Heart left ventricle (tissue), 13 donors: ENCODE measurements around the gene NUDT3.

Experiments used
- CTCF ChIP-seq, 12 donors: fragments of 200-600 bp; sonication (generic) in 4 of 12; IDR thresholded peaks; one replicate each; pipeline versions ENCODE4 v1.5.0 to v1.8.0; 2018 to 2022; ENCODE audit warnings: antibody characterized with exemption in 12 of 12, mild to moderate bottlenecking in 5 of 12
- POLR2A ChIP-seq, 2 donors: fragments of 450-650 bp; IDR thresholded peaks; one replicate each; pipeline ENCODE4 v1.6.1; 2017; ENCODE audit warnings: antibody characterized with exemption in 2 of 2, mild to moderate bottlenecking in 2 of 2, moderate library complexity in 2 of 2
- donor health status: ischemic (EF 13 %, LVEDD 7.1; RV severe dilation, severe dysfunction).
- donor health status: DM: no; HTN: yes; CAD: no.
- donor health status: DM: no; HTN: no; CAD: no.
- donor health status: ischemic (EF 25% LVEDD 6.9; RV normal size, moderate dysfunction).
- donor health status: ischemic (EF 25% LVEDD 5.7; RV mildly dilated, moderate dysfunction).
- donor health status: ischemic (EF 35%, LVEDD 5.7; RV mildly dilated, moderate dysfunction).
- donor health status: nonischemic (EF 11% LVEDD 7.7; RV severe dilation, severe dysfunction).
- donor health status: DM: yes; HTN: yes; CAD: no.
- donor health status: PGD.
- donor health status: ischemic (EF 29% LVEDD 5.4; RV normal size, mild dysfunction).
- donor health status: nonischemic (EF 23%, LVEDD 6.1; RV moderate dilation, normal function).

- no peak for TF ChIP-seq CTCF (IDR thresholded peaks at IDR 0.05)
- no peak for TF ChIP-seq POLR2A (IDR thresholded peaks at IDR 0.05)
These were observed 153.0 kb downstream of the NUDT3 start for GRCh38 chr6:34239500-34239825.
